ENCODE data around the gene MLPH.

DNA sequence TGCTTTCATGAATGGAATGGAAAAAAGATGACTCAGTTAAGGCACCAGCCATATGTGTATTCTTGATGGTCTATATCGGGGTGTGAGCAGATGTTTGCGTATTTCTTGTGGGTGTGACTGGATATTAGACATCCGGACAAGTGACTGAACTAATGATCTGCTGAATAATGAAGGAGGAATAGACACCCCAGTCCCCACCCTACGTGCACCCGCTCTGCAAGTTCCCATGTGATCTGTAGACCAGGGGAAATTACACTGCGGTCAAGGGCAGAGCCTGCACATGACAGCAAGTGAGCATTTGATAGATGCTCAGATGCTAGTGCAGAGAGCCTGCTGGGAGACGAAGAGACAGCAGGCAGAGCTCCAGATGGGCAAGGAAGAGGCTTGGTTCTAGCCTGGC, 66.9 kb downstream of the MLPH start:
- TF ChIP-seq NFRKB (IDR thresholded peaks at IDR 0.05) (no peak), L3MBTL2 (conservative IDR thresholded peaks at IDR 0.05) (no peak), SP1 (IDR thresholded peaks at IDR 0.05) (no peak), FOXM1 (IDR thresholded peaks at IDR 0.05; ENCODE audit: borderline replicate concordance) (no peak), ELF4 (IDR thresholded peaks at IDR 0.05) (no peak), FOXA1 (IDR thresholded peaks at IDR 0.05) (no peak), HDGF (IDR thresholded peaks at IDR 0.05; ENCODE audit: borderline replicate concordance) (no peak), FOXK2 (IDR thresholded peaks at IDR 0.05) (no peak), LEF1 (IDR thresholded peaks at IDR 0.05; ENCODE audit: borderline replicate concordance) (no peak), BHLHE40 (IDR thresholded peaks at IDR 0.05; ENCODE audit: borderline replicate concordance) (no peak), ARNT (IDR thresholded peaks at IDR 0.05) (no peak)
- TF ChIP-seq, protein P1, sequence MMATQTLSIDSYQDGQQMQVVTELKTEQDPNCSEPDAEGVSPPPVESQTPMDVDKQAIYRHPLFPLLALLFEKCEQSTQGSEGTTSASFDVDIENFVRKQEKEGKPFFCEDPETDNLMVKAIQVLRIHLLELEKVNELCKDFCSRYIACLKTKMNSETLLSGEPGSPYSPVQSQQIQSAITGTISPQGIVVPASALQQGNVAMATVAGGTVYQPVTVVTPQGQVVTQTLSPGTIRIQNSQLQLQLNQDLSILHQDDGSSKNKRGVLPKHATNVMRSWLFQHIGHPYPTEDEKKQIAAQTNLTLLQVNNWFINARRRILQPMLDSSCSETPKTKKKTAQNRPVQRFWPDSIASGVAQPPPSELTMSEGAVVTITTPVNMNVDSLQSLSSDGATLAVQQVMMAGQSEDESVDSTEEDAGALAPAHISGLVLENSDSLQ (IDR thresholded peaks at IDR 0.05) = no peak
